ENCODE results near the gene LACRT. TPM values are rescaled to one million over a fixed set of nuclear protein-coding genes. Genes with fewer than 3 reads are reported as not detected.

LACRT gene
- total RNA-seq, 1 experiment from 2014 or later, result not detected

DNA sequence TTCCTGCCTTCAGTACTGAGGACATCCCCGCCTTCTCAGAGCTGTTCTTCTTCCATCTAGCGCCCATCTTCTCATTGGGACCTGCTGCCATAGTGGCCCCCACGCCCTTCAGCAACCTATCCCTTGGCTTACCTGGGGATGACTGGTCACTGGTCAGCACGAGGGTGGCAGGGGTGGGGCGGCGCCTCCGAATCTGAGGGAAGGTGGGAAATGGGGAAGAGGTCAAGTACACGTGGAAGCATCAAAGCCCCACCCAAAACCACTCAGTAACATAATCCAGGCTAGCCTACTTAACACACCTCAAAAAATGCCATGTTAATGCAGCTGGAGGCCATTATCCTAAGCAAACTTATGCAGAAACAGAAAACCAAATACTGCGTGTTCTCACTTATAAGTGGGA is 50.6 kb downstream of the LACRT start (continued):
- TF ChIP-seq, protein P1, sequence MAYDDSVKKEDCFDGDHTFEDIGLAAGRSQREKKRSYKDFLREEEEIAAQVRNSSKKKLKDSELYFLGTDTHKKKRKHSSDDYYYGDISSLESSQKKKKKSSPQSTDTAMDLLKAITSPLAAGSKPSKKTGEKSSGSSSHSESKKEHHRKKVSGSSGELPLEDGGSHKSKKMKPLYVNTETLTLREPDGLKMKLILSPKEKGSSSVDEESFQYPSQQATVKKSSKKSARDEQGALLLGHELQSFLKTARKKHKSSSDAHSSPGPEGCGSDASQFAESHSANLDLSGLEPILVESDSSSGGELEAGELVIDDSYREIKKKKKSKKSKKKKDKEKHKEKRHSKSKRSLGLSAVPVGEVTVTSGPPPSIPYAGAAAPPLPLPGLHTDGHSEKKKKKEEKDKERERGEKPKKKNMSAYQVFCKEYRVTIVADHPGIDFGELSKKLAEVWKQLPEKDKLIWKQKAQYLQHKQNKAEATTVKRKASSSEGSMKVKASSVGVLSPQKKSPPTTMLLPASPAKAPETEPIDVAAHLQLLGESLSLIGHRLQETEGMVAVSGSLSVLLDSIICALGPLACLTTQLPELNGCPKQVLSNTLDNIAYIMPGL (CRISPR knock-in tag; IDR thresholded peaks at IDR 0.05), result no peak
- TF ChIP-seq ETV6 (CRISPR knock-in tag; IDR thresholded peaks at IDR 0.05), result no peak
- no peak for TF ChIP-seq MYBL2 (CRISPR knock-in tag; IDR thresholded peaks at IDR 0.05)
- TF ChIP-seq, protein P2, sequence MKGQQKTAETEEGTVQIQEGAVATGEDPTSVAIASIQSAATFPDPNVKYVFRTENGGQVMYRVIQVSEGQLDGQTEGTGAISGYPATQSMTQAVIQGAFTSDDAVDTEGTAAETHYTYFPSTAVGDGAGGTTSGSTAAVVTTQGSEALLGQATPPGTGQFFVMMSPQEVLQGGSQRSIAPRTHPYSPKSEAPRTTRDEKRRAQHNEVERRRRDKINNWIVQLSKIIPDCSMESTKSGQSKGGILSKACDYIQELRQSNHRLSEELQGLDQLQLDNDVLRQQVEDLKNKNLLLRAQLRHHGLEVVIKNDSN (CRISPR knock-in tag; IDR thresholded peaks at IDR 0.05), result no peak

DNA sequence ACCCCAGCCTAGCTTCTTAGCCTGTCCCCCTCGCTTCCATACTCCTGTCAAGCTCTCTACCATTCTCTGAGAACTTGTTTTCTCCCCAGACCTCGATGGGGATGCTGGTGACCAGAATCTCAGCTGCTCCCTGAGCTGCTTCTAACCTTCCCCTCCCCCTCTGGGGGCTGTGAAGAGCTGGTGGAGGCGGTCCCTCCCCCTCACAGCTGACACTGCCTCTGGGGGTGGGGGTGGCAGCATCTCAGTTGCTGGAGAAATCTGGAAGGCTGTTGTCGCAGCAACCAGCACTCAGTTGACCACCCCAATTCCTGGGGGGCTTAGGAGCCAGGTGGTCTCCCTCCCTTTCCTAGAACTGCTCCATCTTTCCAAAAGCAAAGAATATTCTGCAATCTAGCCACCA is 51.0 kb downstream of the LACRT start:
- DNase-seq (ENCODE audit: low spot score), result no peak
- H3K27ac Mint-ChIP-seq, result no peak overlapping the region
- no peak overlapping the region for H3K4me3 Mint-ChIP-seq
- H3K36me3 Mint-ChIP-seq, result no peaks in the 10 kb centered on the region
- H3K27me3 Mint-ChIP-seq (ENCODE audit: low read depth), result peaks cover 47% of the 10 kb centered on the region
- ATAC-seq, result no peak
- CTCF ChIA-PET, result interaction anchor here (1.1 to 2.8 kb wide), 4 partner anchors 11 to 56 kb away, joined by 4 to 11 read pairs (median 6); no protein-coding TSS in a partner anchor
- POLR2A ChIA-PET, result interaction anchor here (0.5 kb wide), 1 partner anchor 10 kb away, joined by 3 read pairs; no protein-coding TSS in a partner anchor
- H3K9me3 Mint-ChIP-seq, result no peaks in the 10 kb centered on the region
- no peak for TF ChIP-seq GTF2I (CRISPR knock-in tag; conservative IDR thresholded peaks at IDR 0.05)
- TF ChIP-seq RORB (CRISPR knock-in tag; IDR thresholded peaks at IDR 0.05), result no peak
- no peak for TF ChIP-seq JUN (CRISPR knock-in tag; IDR thresholded peaks at IDR 0.05)
- TF ChIP-seq SP1 (CRISPR knock-in tag; conservative IDR thresholded peaks at IDR 0.05), result no peak
- TF ChIP-seq, protein P3, sequence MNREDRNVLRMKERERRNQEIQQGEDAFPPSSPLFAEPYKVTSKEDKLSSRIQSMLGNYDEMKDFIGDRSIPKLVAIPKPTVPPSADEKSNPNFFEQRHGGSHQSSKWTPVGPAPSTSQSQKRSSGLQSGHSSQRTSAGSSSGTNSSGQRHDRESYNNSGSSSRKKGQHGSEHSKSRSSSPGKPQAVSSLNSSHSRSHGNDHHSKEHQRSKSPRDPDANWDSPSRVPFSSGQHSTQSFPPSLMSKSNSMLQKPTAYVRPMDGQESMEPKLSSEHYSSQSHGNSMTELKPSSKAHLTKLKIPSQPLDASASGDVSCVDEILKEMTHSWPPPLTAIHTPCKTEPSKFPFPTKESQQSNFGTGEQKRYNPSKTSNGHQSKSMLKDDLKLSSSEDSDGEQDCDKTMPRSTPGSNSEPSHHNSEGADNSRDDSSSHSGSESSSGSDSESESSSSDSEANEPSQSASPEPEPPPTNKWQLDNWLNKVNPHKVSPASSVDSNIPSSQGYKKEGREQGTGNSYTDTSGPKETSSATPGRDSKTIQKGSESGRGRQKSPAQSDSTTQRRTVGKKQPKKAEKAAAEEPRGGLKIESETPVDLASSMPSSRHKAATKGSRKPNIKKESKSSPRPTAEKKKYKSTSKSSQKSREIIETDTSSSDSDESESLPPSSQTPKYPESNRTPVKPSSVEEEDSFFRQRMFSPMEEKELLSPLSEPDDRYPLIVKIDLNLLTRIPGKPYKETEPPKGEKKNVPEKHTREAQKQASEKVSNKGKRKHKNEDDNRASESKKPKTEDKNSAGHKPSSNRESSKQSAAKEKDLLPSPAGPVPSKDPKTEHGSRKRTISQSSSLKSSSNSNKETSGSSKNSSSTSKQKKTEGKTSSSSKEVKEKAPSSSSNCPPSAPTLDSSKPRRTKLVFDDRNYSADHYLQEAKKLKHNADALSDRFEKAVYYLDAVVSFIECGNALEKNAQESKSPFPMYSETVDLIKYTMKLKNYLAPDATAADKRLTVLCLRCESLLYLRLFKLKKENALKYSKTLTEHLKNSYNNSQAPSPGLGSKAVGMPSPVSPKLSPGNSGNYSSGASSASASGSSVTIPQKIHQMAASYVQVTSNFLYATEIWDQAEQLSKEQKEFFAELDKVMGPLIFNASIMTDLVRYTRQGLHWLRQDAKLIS (CRISPR knock-in tag; IDR thresholded peaks at IDR 0.05; ENCODE audit: borderline replicate concordance), result no peak
- TF ChIP-seq ZNF219 (CRISPR knock-in tag; IDR thresholded peaks at IDR 0.05; ENCODE audit: borderline replicate concordance), result no peak
- TF ChIP-seq, protein P2 (CRISPR knock-in tag; IDR thresholded peaks at IDR 0.05), result no peak
- no peak for TF ChIP-seq FOXJ3 (CRISPR knock-in tag; IDR thresholded peaks at IDR 0.05; ENCODE audit: borderline replicate concordance)
- TF ChIP-seq, protein P4, sequence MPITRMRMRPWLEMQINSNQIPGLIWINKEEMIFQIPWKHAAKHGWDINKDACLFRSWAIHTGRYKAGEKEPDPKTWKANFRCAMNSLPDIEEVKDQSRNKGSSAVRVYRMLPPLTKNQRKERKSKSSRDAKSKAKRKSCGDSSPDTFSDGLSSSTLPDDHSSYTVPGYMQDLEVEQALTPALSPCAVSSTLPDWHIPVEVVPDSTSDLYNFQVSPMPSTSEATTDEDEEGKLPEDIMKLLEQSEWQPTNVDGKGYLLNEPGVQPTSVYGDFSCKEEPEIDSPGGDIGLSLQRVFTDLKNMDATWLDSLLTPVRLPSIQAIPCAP (CRISPR knock-in tag; IDR thresholded peaks at IDR 0.05), result no peak
- no peak for TF ChIP-seq NFE2L1 (CRISPR knock-in tag; IDR thresholded peaks at IDR 0.05)
- no peak for TF ChIP-seq PRRX2 (CRISPR knock-in tag; IDR thresholded peaks at IDR 0.05)
- no peak for TF ChIP-seq GRHL2 (CRISPR knock-in tag; IDR thresholded peaks at IDR 0.05; ENCODE audit: insufficient replicate concordance, severe bottlenecking)
- TF ChIP-seq ZNF232 (CRISPR knock-in tag; IDR thresholded peaks at IDR 0.05), result no peak
- no peak for TF ChIP-seq ZNF671 (CRISPR knock-in tag; IDR thresholded peaks at IDR 0.05)
- no peak for TF ChIP-seq NR2C2 (CRISPR knock-in tag; IDR thresholded peaks at IDR 0.05)
- TF ChIP-seq TEAD1 (CRISPR knock-in tag; IDR thresholded peaks at IDR 0.05), result no peak
- TF ChIP-seq, protein P5, sequence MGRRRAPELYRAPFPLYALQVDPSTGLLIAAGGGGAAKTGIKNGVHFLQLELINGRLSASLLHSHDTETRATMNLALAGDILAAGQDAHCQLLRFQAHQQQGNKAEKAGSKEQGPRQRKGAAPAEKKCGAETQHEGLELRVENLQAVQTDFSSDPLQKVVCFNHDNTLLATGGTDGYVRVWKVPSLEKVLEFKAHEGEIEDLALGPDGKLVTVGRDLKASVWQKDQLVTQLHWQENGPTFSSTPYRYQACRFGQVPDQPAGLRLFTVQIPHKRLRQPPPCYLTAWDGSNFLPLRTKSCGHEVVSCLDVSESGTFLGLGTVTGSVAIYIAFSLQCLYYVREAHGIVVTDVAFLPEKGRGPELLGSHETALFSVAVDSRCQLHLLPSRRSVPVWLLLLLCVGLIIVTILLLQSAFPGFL (CRISPR knock-in tag; IDR thresholded peaks at IDR 0.05; ENCODE audit: borderline replicate concordance), result no peak
- no peak for TF ChIP-seq OVOL2 (CRISPR knock-in tag; IDR thresholded peaks at IDR 0.05; ENCODE audit: borderline replicate concordance)
- TF ChIP-seq, protein P1 (CRISPR knock-in tag; IDR thresholded peaks at IDR 0.05), result no peak
- TF ChIP-seq, protein P6, sequence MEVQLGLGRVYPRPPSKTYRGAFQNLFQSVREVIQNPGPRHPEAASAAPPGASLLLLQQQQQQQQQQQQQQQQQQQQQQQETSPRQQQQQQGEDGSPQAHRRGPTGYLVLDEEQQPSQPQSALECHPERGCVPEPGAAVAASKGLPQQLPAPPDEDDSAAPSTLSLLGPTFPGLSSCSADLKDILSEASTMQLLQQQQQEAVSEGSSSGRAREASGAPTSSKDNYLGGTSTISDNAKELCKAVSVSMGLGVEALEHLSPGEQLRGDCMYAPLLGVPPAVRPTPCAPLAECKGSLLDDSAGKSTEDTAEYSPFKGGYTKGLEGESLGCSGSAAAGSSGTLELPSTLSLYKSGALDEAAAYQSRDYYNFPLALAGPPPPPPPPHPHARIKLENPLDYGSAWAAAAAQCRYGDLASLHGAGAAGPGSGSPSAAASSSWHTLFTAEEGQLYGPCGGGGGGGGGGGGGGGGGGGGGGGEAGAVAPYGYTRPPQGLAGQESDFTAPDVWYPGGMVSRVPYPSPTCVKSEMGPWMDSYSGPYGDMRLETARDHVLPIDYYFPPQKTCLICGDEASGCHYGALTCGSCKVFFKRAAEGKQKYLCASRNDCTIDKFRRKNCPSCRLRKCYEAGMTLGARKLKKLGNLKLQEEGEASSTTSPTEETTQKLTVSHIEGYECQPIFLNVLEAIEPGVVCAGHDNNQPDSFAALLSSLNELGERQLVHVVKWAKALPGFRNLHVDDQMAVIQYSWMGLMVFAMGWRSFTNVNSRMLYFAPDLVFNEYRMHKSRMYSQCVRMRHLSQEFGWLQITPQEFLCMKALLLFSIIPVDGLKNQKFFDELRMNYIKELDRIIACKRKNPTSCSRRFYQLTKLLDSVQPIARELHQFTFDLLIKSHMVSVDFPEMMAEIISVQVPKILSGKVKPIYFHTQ (CRISPR knock-in tag; IDR thresholded peaks at IDR 0.05), result no peak
- H3K4me1 Mint-ChIP-seq, result peaks cover 52% of the 10 kb centered on the region

Measured in WTC11 (cell line).